Upper lobe of right lung (tissue), 1 donor: Measurements from ENCODE around the gene NELFB. TPM values are rescaled to one million over a fixed set of nuclear protein-coding genes. Genes with fewer than 3 reads are reported as not detected.
A peak's percentile ranks its signal among the peaks of the same experiment; 100 is the strongest.

Experiments used
- ATAC-seq: fragments of 200-7000 bp; cut with Tn5 transposase; one replicate; pipeline ENCODE4 v1.9.1; 2020; ENCODE audit warnings: mild to moderate bottlenecking, moderate library complexity
- DNase-seq: peaks from one replicate; pipeline ENCODE4 v3.0.0-alpha.2; 2020
- H3K27ac ChIP-seq: fragments of 200-600 bp; one replicate; pipeline ENCODE4 v1.8.0; 2022
- H3K27me3 ChIP-seq: fragments of 200-600 bp; one replicate; pipeline ENCODE4 v1.8.0; 2022; ENCODE audit warnings: mild to moderate bottlenecking
- H3K36me3 ChIP-seq: fragments of 200-600 bp; one replicate; pipeline ENCODE4 v1.8.0; 2022
- H3K4me1 ChIP-seq: fragments of 200-600 bp; one replicate; pipeline ENCODE4 v1.8.0; 2022
- H3K4me3 ChIP-seq: fragments of 200-600 bp; one replicate; pipeline ENCODE4 v1.8.0; 2022; ENCODE audit warnings: mild to moderate bottlenecking
- H3K9me3 ChIP-seq: fragments of 200-600 bp; one replicate; pipeline ENCODE4 v1.8.0; 2022
- intact Hi-C: fragments of 100-400 bp; cut with DNase I; formaldehyde crosslinking; loops from one replicate; pipeline ENCODE4 v1.11.0; 2022
- total RNA-seq: library from RNA; stranded (reverse); fragmentation: NEBNext Ultra II Directional; extraction: Animal tissue kit (Norgen Biotek cat#: 25700); gene quantifications from one replicate; pipeline ENCODE4 v1.2.1, GENCODE V29; 2021
- TF ChIP-seq, protein P1 (sequence below): fragments of 200-600 bp; IDR thresholded peaks from one replicate; pipeline ENCODE4 v1.8.0; 2022; ENCODE audit warnings: antibody characterized with exemption
- donor health status: DM: no; HTN: yes; CAD: no; lungs with severe emphysema.

NELFB gene
- total RNA-seq, 1 donor from 2014 or later = 47.2 TPM

DNA sequence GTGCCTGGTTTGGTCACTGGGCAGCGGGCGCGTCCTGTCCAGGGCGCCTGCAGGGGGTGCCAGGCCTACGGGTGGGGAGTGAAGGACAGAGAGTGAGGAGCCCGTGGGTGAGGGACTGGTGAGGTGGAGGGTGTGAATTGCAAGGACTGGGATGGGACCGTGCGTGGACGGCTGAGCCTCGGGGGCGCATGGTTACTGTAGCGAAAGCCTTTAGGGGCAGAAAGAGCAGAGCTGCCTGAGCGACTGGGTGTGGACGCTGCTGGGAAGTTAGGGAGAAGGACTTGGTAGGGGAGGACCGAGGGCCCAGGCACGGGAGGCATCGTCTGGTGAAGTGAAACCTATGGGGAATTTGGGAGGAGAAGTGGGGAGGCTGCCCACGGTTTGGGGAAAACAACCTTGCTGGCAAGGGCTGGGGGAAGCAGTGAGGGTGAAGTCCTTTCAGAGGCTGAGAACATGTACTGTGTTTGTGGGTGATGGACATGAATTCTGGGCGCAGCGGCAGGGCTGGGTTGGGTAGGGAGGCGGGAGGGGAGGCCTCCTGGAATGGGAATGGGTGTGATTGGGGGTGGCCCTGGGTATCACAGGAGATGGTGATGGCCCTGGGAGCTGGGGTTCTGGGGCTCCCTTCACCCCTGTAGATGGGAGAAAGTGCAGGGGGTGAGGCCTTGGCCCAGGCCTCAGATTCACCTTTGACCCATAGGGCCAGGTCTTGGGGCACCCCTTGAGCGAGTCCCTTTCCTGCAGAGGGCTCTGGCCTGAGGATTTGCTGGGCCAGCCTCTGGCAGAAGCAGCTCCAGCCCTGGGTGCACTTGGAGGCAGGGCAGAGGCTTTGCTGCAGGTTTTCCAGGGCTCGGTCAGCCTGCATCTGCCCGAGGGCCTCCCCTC is 20.7 kb downstream of the NELFB start:
- ATAC-seq (no peak), DNase-seq (peak; percentile 68)
- Histone ChIP-seq H3K27me3 (no peaks in the 10 kb centered on the region), H3K27ac (peak overlapping the region; percentile 95), H3K4me1 (peaks cover 34% of the 10 kb centered on the region), H3K4me3 (no peak overlapping the region), H3K36me3 (peaks cover 34% of the 10 kb centered on the region), H3K9me3 (no peaks in the 10 kb centered on the region)
- intact Hi-C loops = no loop called here
- TF ChIP-seq, protein P1, sequence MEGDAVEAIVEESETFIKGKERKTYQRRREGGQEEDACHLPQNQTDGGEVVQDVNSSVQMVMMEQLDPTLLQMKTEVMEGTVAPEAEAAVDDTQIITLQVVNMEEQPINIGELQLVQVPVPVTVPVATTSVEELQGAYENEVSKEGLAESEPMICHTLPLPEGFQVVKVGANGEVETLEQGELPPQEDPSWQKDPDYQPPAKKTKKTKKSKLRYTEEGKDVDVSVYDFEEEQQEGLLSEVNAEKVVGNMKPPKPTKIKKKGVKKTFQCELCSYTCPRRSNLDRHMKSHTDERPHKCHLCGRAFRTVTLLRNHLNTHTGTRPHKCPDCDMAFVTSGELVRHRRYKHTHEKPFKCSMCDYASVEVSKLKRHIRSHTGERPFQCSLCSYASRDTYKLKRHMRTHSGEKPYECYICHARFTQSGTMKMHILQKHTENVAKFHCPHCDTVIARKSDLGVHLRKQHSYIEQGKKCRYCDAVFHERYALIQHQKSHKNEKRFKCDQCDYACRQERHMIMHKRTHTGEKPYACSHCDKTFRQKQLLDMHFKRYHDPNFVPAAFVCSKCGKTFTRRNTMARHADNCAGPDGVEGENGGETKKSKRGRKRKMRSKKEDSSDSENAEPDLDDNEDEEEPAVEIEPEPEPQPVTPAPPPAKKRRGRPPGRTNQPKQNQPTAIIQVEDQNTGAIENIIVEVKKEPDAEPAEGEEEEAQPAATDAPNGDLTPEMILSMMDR = no peak

DNA sequence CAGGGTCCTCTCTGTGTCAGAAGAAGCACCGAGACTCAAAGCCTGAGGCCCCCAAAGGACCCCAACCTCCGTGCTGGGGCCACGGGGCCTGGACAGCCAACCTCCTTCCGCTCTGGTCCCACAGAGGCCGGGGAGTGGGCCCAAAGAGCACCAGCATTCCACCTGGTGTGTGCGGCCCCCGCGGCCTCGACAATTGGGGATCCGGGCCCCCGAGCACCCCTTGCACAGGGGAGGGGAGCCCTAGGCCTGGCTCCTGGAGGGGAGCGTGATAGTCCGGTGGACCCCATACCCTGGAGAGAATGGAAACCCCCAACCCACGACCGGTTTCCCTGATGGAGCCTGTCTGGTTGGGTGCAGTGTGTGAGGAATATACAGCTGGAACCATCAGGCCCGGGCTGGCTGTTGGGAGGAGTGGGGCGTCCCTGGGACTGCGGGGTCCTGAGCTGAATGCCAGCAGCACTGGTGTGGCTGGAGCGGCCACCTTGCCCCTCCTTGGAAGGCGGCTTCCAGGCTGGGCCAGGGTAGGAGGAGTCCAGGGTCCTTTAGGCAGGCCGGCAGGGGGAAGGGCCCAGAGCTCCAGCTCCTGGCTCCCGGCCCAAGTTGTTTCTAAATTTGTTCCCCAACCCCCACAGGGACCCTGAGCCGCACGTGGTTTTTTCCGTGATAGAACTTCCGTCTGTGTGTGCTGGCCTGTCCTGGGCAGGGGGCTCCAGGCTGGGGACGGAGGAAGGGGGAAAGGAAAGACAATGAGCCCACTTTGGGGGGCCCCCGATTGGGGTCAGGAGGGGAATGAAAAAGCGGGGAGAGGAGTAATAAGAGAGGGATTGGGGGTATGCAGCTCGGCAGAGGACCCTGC is 21.6 kb downstream of the NELFB start:
- Histone ChIP-seq H3K27me3 (no peaks in the 10 kb centered on the region), H3K9me3 (no peaks in the 10 kb centered on the region), H3K4me1 (peaks cover 34% of the 10 kb centered on the region), H3K36me3 (peaks cover 35% of the 10 kb centered on the region), H3K27ac (peak overlapping the region; percentile 95), H3K4me3 (peak overlapping the region; percentile 77)
- ATAC-seq = peak; percentile 55
- DNase-seq = peak; percentile 91
- intact Hi-C loops = no loop called here
- TF ChIP-seq, protein P1 = no peak

DNA sequence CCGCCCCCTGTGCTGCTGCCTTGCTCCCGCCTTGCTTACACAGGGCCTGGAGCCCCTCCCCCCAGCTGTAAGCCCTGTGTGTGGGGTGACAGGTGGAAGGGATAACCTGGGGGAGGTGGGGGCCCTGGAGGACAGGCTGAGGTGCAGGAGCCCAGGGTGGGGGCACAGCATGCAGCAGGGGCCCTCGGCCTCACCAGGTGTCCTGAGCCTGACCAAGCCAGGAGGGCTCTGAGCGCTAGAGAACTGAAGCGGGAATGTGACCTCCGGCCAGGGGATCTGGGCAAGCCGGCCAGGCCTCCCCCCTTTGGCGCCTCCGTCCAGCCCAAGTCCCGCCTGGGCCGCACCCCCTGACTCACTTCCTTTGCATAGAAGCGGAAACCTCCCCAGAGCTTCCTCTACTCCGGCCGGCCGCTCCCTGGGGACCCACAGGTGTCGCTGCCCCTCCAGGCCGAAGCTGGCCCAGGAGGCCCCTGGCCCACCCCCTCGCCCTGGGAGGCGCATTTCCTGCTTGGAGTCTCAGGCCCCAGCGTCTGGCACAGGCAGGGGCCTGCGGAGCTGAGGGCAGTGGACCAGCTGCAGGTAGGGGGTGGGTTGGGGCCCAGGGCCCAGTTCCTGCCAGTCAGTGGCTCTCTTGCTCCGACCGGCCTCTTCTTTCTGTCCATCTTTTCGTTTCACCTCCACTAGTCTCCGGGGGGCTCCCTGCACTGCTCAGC is 22.4 kb downstream of the NELFB start, which contains the start of gene TOR4A:
Gene TOR4A, plus strand, starts transcription at position 398 of the 713 bp plus-strand sequence. CDS start 964 bp downstream, outside the sequence.
- intact Hi-C loops = no loop called here
- TF ChIP-seq, protein P1 = peak; percentile 38
- H3K27me3 ChIP-seq = no peaks in the 10 kb centered on the region
- H3K36me3 ChIP-seq = peaks cover 37% of the 10 kb centered on the region
- H3K9me3 ChIP-seq = no peaks in the 10 kb centered on the region
- H3K4me1 ChIP-seq = peaks cover 34% of the 10 kb centered on the region
- H3K4me3 ChIP-seq = peak within 1 kb of the TSS; percentile 77
- peak within 1 kb of the TSS; percentile 95 for H3K27ac ChIP-seq
- ATAC-seq = peak; percentile 84
- DNase-seq = peak; percentile 96

DNA sequence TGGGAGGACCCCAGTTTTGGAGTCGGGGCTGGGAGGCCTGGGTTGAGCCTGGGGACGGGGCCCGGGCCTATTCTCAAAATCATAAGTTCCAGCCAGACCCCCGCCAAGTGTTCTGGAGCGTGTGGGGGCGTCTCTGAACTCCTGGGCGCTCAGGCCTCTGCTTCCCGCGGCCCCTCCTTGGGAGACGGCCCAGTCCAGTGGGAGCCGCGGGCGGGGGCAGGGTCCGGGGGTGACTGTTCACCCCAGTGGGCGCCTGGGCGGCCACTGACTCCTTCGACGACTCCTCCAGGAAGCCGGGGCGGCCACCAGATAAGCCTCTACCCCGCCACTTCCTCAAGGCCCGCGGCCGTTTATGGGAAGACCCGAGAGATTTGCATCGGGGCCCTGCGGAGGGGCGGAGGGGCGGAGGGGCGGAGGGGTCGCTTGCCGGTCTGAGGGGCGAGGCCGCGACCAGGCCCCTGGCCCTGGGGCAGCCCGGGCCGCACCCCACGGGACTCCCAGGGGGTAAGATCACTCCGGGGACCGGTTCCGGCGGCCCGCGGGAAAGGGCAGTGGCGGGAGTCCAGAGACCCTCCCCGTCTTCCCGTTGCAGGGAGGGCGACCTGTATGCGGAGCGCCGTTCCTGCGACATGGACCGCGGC is 23.1 kb downstream of the NELFB start:
- intact Hi-C loops = no loop called here
- Histone ChIP-seq H3K36me3 (peaks cover 37% of the 10 kb centered on the region), H3K27me3 (no peaks in the 10 kb centered on the region), H3K4me3 (peak overlapping the region; percentile 77), H3K27ac (peak overlapping the region; percentile 95), H3K9me3 (no peaks in the 10 kb centered on the region), H3K4me1 (peaks cover 34% of the 10 kb centered on the region)
- TF ChIP-seq, protein P1 = no peak
- DNase-seq (peak; percentile 80), ATAC-seq (peak; percentile 2)
